ENCODE results near the gene HSDL1. TPM values are rescaled to one million over a fixed set of nuclear protein-coding genes. Genes with fewer than 3 reads are reported as not detected.

Gene HSDL1
- total and polyA plus RNA-seq, 8 donors = 7.2 to 374 (median 9.2) TPM

DNA sequence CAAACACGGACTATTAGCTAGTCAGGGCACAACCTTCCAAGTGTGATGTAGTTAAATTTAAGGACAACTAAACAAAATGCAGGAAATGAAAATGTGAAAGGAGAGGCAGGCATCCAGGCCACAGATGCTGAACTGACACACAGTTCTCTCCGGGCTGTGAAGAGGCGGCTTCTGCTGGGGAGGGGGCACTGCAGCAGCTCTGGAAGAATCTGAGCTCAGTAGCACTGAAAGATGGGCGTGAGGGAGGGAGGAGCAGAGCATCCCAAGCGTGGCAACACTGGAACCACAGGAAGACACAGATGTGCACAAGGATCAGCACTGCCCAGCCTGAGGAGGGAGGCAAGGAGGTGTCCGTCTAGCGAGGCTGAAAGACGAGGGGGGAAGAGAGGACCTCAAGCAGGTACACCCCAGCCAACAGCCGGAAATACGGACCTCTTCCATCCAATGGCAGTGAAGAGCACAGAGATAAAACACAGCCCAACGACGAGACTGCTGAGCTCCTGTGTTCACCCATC lies 39.6 kb downstream of the HSDL1 start:
- TF ChIP-seq CTCF (IDR thresholded peaks at IDR 0.05) (no peak), EP300 (IDR thresholded peaks at IDR 0.05) (no peak), POLR2AphosphoS5 (IDR thresholded peaks at IDR 0.05) (no peak), POLR2A (IDR thresholded peaks at IDR 0.05) (no peak)
- DNase-seq = no peak

GRCh38 chr16:84104231-84104630 lies 40.7 kb downstream of the HSDL1 start:
- intact Hi-C loops (cut with DNase I; ENCODE audit: low total_unique reads) = no loop called here
- Histone ChIP-seq H3K4me3 (no peak overlapping the region), H3K36me3 (peaks cover 0 to 54% (median 47%) of the 10 kb centered on the region in 4 donors), H3K4me1 (peaks cover 4 to 68% (median 36%) of the 10 kb centered on the region in 4 donors), H3K9me3 (no peaks in the 10 kb centered on the region), H3K27me3 (no peaks in the 10 kb centered on the region), H3K27ac (no peak overlapping the region)
- WGBS, 5 donors = 73 to 86% (median 81%) methylated on average over 3 of the region's 3 CpGs
- DNase-seq = no peak
- no peak for TF ChIP-seq EP300 (IDR thresholded peaks at IDR 0.05)
- no peak for TF ChIP-seq POLR2AphosphoS5 (IDR thresholded peaks at IDR 0.05)
- no peak for TF ChIP-seq CTCF (IDR thresholded peaks at IDR 0.05)
- no peak for TF ChIP-seq POLR2A (IDR thresholded peaks at IDR 0.05)

More for the DNA sequence above, 39.6 kb downstream of the HSDL1 start:
- H3K4me1 ChIP-seq = peaks cover 3 to 71% (median 36%) of the 10 kb centered on the region in 4 donors
- H3K9me3 ChIP-seq = no peaks in the 10 kb centered on the region
- H3K27ac ChIP-seq = no peak overlapping the region
- peaks cover 0 to 44% (median 41%) of the 10 kb centered on the region in 4 donors for H3K36me3 ChIP-seq
- intact Hi-C loops (cut with DNase I; ENCODE audit: low total_unique reads) = no loop called here
- no peak overlapping the region for H3K4me3 ChIP-seq
- no peaks in the 10 kb centered on the region for H3K27me3 ChIP-seq
- 74 to 79% (median 77%) methylated on average over 12 of the region's 12 CpGs for WGBS, 5 donors

DNA sequence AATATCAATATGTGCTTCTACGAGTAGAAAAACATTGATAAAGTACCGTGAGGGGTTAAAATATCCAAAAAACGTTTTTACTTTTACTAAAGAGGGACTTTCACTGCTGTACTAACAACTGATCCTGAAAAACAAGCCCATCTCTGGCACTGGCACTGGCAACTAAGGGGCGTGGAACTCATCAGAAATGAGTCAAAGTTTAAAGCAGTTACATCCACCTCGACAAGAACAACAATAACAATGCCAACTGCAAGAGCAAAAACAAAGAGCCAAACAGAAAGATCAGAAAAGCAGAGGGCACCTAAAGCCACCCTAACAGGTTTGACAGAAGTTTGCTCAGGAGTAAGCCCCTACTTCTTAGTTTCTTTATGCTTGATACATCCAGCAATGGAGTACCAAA lies 41.3 kb downstream of the HSDL1 start:
- no peak overlapping the region for H3K27ac ChIP-seq
- H3K4me1 ChIP-seq = peaks cover 4 to 67% (median 34%) of the 10 kb centered on the region in 4 donors
- TF ChIP-seq POLR2A (IDR thresholded peaks at IDR 0.05) (no peak), POLR2AphosphoS5 (IDR thresholded peaks at IDR 0.05) (no peak), EP300 (IDR thresholded peaks at IDR 0.05) (no peak), CTCF (IDR thresholded peaks at IDR 0.05) (no peak)
- no peak overlapping the region for H3K4me3 ChIP-seq
- H3K27me3 ChIP-seq = no peaks in the 10 kb centered on the region
- intact Hi-C loops (cut with DNase I; ENCODE audit: low total_unique reads) = no loop called here
- H3K9me3 ChIP-seq = no peaks in the 10 kb centered on the region
- DNase-seq = no peak
- peaks cover 3 to 54% (median 47%) of the 10 kb centered on the region in 4 donors for H3K36me3 ChIP-seq
- 44 to 63% (median 50%) methylated on average over 5 of the region's 5 CpGs for WGBS, 5 donors

GRCh38 chr16:84098939-84099338 lies 46.0 kb downstream of the HSDL1 start:
- H3K4me3 ChIP-seq = no peak overlapping the region
- no peak overlapping the region for H3K27ac ChIP-seq
- no peaks in the 10 kb centered on the region for H3K27me3 ChIP-seq
- peaks cover 21 to 79% (median 72%) of the 10 kb centered on the region in 4 donors for H3K36me3 ChIP-seq
- no peak for DNase-seq
- WGBS, 5 donors = 89 to 94% (median 91%) methylated on average over 7 of the region's 7 CpGs
- intact Hi-C loops (cut with DNase I; ENCODE audit: low total_unique reads) = no loop called here
- TF ChIP-seq CTCF (IDR thresholded peaks at IDR 0.05) (no peak), POLR2AphosphoS5 (IDR thresholded peaks at IDR 0.05) (no peak), POLR2A (IDR thresholded peaks at IDR 0.05) (no peak), EP300 (IDR thresholded peaks at IDR 0.05) (no peak)
- peaks cover 4 to 58% (median 34%) of the 10 kb centered on the region in 4 donors for H3K4me1 ChIP-seq
- H3K9me3 ChIP-seq = no peaks in the 10 kb centered on the region
